Neural progenitor cell (in vitro differentiated cells): ENCODE data around the gene PCNP. TPM values are rescaled to one million over a fixed set of nuclear protein-coding genes. Genes with fewer than 3 reads are reported as not detected.

Experiments used
- DNase-seq: peaks from one replicate; pipeline ENCODE4 v3.0.0-alpha.2; 2016; ENCODE audit warnings: low spot score
- H2AFZ ChIP-seq: fragments of 200-600 bp; sonication (generic); replicated peaks from 2 replicates; pipeline ENCODE4 v1.6.1; 2016; ENCODE audit warnings: antibody characterized with exemption
- H3F3A ChIP-seq: fragments of 200-600 bp; sonication (generic); 2 replicates; pipeline ENCODE4 v1.6.1; 2016; ENCODE audit warnings: antibody characterized with exemption, low read depth
- H3K27ac ChIP-seq: fragments of 200-600 bp; sonication (generic); 2 replicates; pipeline ENCODE4 v1.5.1; 2016; ENCODE audit warnings: mild to moderate bottlenecking
- H3K27me3 ChIP-seq: fragments of 200-600 bp; sonication (generic); 2 replicates; pipeline ENCODE4 v1.6.1; 2016; ENCODE audit warnings: mild to moderate bottlenecking, moderate library complexity
- H3K36me3 ChIP-seq: fragments of 200-600 bp; sonication (generic); 2 replicates; pipeline ENCODE4 v1.5.1; 2016
- H3K4me1 ChIP-seq: fragments of 200-600 bp; sonication (generic); 2 replicates; pipeline ENCODE4 v1.6.1; 2016; ENCODE audit warnings: mixed run types
- H3K4me2 ChIP-seq: fragments of 200-600 bp; sonication (generic); 2 replicates; pipeline ENCODE4 v1.6.1; 2016
- H3K4me3 ChIP-seq: fragments of 200-600 bp; sonication (generic); 2 replicates; pipeline ENCODE4 v1.5.1; 2016
- H3K79me2 ChIP-seq: fragments of 200-600 bp; sonication (generic); 2 replicates; pipeline ENCODE4 v1.6.1; 2016; ENCODE audit warnings: low read depth
- H3K9ac ChIP-seq: fragments of 200-600 bp; sonication (generic); 2 replicates; pipeline ENCODE4 v1.6.1; 2016
- H3K9me3 ChIP-seq: fragments of 200-600 bp; sonication (generic); 2 replicates; pipeline ENCODE4 v1.5.1; 2016; ENCODE audit warnings: low read depth
- H4K20me1 ChIP-seq: fragments of 200-600 bp; sonication (generic); 2 replicates; pipeline ENCODE4 v1.6.1; 2016; ENCODE audit warnings: low read depth
- H3K27ac Mint-ChIP-seq: 3 replicates; pipeline ENCODE4 v1.8.0; 2021; ENCODE audit warnings: mixed read lengths
- H3K27me3 Mint-ChIP-seq: 2 replicates; pipeline ENCODE4 v1.8.0; 2022; ENCODE audit warnings: low read depth, mild to moderate bottlenecking, inconsistent platforms, moderate library complexity, mixed read lengths; ENCODE audit not compliant: insufficient read depth
- H3K36me3 Mint-ChIP-seq: 3 replicates; pipeline ENCODE4 v1.8.0; 2021; ENCODE audit warnings: mixed read lengths
- H3K4me1 Mint-ChIP-seq: 3 replicates; pipeline ENCODE4 v1.8.0; 2021; ENCODE audit warnings: mixed read lengths
- H3K4me3 Mint-ChIP-seq: 3 replicates; pipeline ENCODE4 v1.8.0; 2021; ENCODE audit warnings: mild to moderate bottlenecking, moderate library complexity, mixed read lengths
- H3K9me3 Mint-ChIP-seq: 3 replicates; pipeline ENCODE4 v1.8.0; 2020; ENCODE audit warnings: mixed read lengths
- CTCF ChIP-seq: fragments of 200-600 bp; sonication (generic); IDR thresholded peaks from 2 replicates; pipeline ENCODE4 v1.5.1; 2017; ENCODE audit warnings: antibody characterized with exemption, mild to moderate bottlenecking
- EZH2 ChIP-seq: fragments of 200-600 bp; sonication (generic); IDR thresholded peaks from 2 replicates; pipeline ENCODE4 v1.6.1; 2017; ENCODE audit warnings: antibody characterized with exemption, mild to moderate bottlenecking, moderate library complexity
- EZH2phosphoT487 ChIP-seq: fragments of 200-600 bp; sonication (generic); IDR thresholded peaks from 2 replicates; pipeline ENCODE4 v1.6.1; 2017; ENCODE audit warnings: antibody characterized with exemption
- total RNA-seq: library from RNA; depleted of rRNA; stranded (reverse); fragments of >200 nt; gene quantifications from 2 replicates; pipeline ENCODE4 v1.2.3, GENCODE V29; 2015; ENCODE audit warnings: low replicate concordance

PCNP gene
- total RNA-seq, 1 donor from 2014 or later = 248 TPM

- no peak overlapping the region for H3K27ac Mint-ChIP-seq
- no peak overlapping the region for H3K27ac ChIP-seq
- no peaks in the 10 kb centered on the region for H3K9me3 ChIP-seq
- no peak for DNase-seq
- peaks cover 4% of the 10 kb centered on the region for H3K4me1 ChIP-seq
- H3K27me3 ChIP-seq = no peaks in the 10 kb centered on the region
- H3K4me3 ChIP-seq = no peak overlapping the region
- no peak overlapping the region for H3K9ac ChIP-seq
- H3K36me3 Mint-ChIP-seq = peaks cover 11% of the 10 kb centered on the region
- no peaks in the 10 kb centered on the region for H3K9me3 Mint-ChIP-seq
- peaks cover 26% of the 10 kb centered on the region for H4K20me1 ChIP-seq
- H3K4me1 Mint-ChIP-seq = peaks cover 14% of the 10 kb centered on the region
- peaks cover 29% of the 10 kb centered on the region for H3K79me2 ChIP-seq
- no peak overlapping the region for H2AFZ ChIP-seq
- TF ChIP-seq EZH2 = no peak
- TF ChIP-seq EZH2phosphoT487 = no peak
- TF ChIP-seq CTCF = no peak
- H3K27me3 Mint-ChIP-seq = no peaks in the 10 kb centered on the region
- H3K36me3 ChIP-seq = peaks cover 2% of the 10 kb centered on the region
- H3F3A ChIP-seq = peaks cover 35% of the 10 kb centered on the region
- no peak overlapping the region for H3K4me2 ChIP-seq
- no peak overlapping the region for H3K4me3 Mint-ChIP-seq
These were observed 2.7 kb upstream of the PCNP start for GRCh38 chr3:101571028-101571895.

- peaks cover 13% of the 10 kb centered on the region for H3K36me3 Mint-ChIP-seq
- Histone ChIP-seq H3K36me3 (peaks cover 10% of the 10 kb centered on the region), H3K4me3 (peak overlapping the region; percentile 72), H3K27ac (peak overlapping the region; percentile 89), H3K9ac (peak overlapping the region; percentile 98), H3K9me3 (no peaks in the 10 kb centered on the region), H4K20me1 (peaks cover 44% of the 10 kb centered on the region), H3K4me1 (peaks cover 10% of the 10 kb centered on the region), H3K4me2 (peak overlapping the region; percentile 92), H2AFZ (peak overlapping the region; percentile 7), H3F3A (peaks cover 10% of the 10 kb centered on the region), H3K27me3 (no peaks in the 10 kb centered on the region), H3K79me2 (peaks cover 55% of the 10 kb centered on the region)
- TF ChIP-seq EZH2phosphoT487 = no peak
- no peak for TF ChIP-seq EZH2
- no peak for TF ChIP-seq CTCF
- H3K27me3 Mint-ChIP-seq = peaks cover 3% of the 10 kb centered on the region
- DNase-seq = peak; percentile 66
- peak overlapping the region; percentile 96 for H3K4me3 Mint-ChIP-seq
- peaks cover 20% of the 10 kb centered on the region for H3K4me1 Mint-ChIP-seq
- H3K9me3 Mint-ChIP-seq = no peaks in the 10 kb centered on the region
- peak overlapping the region; percentile 98 for H3K27ac Mint-ChIP-seq
These were observed 570 bp downstream of the PCNP start for GRCh38 chr3:101574388-101575112.

- peak overlapping the region; percentile 4 for H3K4me2 ChIP-seq
- H3K9ac ChIP-seq = no peak overlapping the region
- peaks cover 20% of the 10 kb centered on the region for H3K4me1 Mint-ChIP-seq
- H3K36me3 ChIP-seq = peaks cover 19% of the 10 kb centered on the region
- H3K36me3 Mint-ChIP-seq = peaks cover 17% of the 10 kb centered on the region
- no peak overlapping the region for H3K4me3 ChIP-seq
- no peak overlapping the region for H3K4me3 Mint-ChIP-seq
- TF ChIP-seq EZH2 (no peak), CTCF (no peak)
- peaks cover 10% of the 10 kb centered on the region for H3F3A ChIP-seq
- H3K9me3 Mint-ChIP-seq = no peaks in the 10 kb centered on the region
- H3K27me3 ChIP-seq = no peaks in the 10 kb centered on the region
- H4K20me1 ChIP-seq = peaks cover 65% of the 10 kb centered on the region
- H3K4me1 ChIP-seq = peaks cover 10% of the 10 kb centered on the region
- peaks cover 4% of the 10 kb centered on the region for H3K27me3 Mint-ChIP-seq
- no peak for DNase-seq
- H3K27ac Mint-ChIP-seq = no peak overlapping the region
- peaks cover 82% of the 10 kb centered on the region for H3K79me2 ChIP-seq
- H2AFZ ChIP-seq = no peak overlapping the region
- H3K27ac ChIP-seq = no peak overlapping the region
- H3K9me3 ChIP-seq = no peaks in the 10 kb centered on the region
These were observed 3.3 kb downstream of the PCNP start for GRCh38 chr3:101577286-101577685.
